ENCODE data around the gene SLC27A6.
"Not testable (repeated sequence)": the region's sequence is repeated elsewhere in the genome, so short reads cannot be mapped to it uniquely, and the experiment has no call there.

Gene SLC27A6

GRCh38 chr5:128965011-128965637 is at the start of gene SLC27A6:
SLC27A6 (plus strand) TSS chr5:128965488; CDS start chr5:128966138, 650 bp downstream.
- no peak for DNase-seq (ENCODE audit: extremely low read depth in 1 of 2, low read depth in 1 of 2)

- no peak for DNase-seq (ENCODE audit: extremely low read depth in 1 of 2, low read depth in 1 of 2)
Observed at GRCh38 chr5:128919542-128919941, 45.7 kb upstream of the SLC27A6 start.

- no peak for DNase-seq (ENCODE audit: extremely low read depth in 1 of 2, low read depth in 1 of 2)
Observed at GRCh38 chr5:128920345-128921215, 44.7 kb upstream of the SLC27A6 start.

GRCh38 chr5:128924299-128924698 is 41.0 kb upstream of the SLC27A6 start:
- DNase-seq (ENCODE audit: extremely low read depth in 1 of 2, low read depth in 1 of 2), result no peak

GRCh38 chr5:128925973-128926372 is 39.3 kb upstream of the SLC27A6 start:
- no peak for DNase-seq (ENCODE audit: extremely low read depth in 1 of 2, low read depth in 1 of 2)

GRCh38 chr5:128927644-128928043 is 37.6 kb upstream of the SLC27A6 start:
- DNase-seq (ENCODE audit: extremely low read depth in 1 of 2, low read depth in 1 of 2), result no peak

- DNase-seq (ENCODE audit: extremely low read depth in 1 of 2, low read depth in 1 of 2), result not testable (repeated sequence)
Observed at GRCh38 chr5:128932232-128932631, 33.1 kb upstream of the SLC27A6 start.

GRCh38 chr5:128943100-128943499 is 22.2 kb upstream of the SLC27A6 start:
- DNase-seq (ENCODE audit: extremely low read depth in 1 of 2, low read depth in 1 of 2), result not testable (repeated sequence)

GRCh38 chr5:128949847-128950546 is 15.3 kb upstream of the SLC27A6 start:
- DNase-seq (ENCODE audit: extremely low read depth in 1 of 2, low read depth in 1 of 2), result no peak

- DNase-seq (ENCODE audit: extremely low read depth in 1 of 2, low read depth in 1 of 2), result not testable (repeated sequence)
Observed at GRCh38 chr5:128951301-128951700, 14.0 kb upstream of the SLC27A6 start.

- no peak for DNase-seq (ENCODE audit: extremely low read depth in 1 of 2, low read depth in 1 of 2)
Observed at GRCh38 chr5:128956164-128956563, 9.1 kb upstream of the SLC27A6 start.

- DNase-seq (ENCODE audit: extremely low read depth in 1 of 2, low read depth in 1 of 2), result no peak
Observed at GRCh38 chr5:128962211-128962610, 3.1 kb upstream of the SLC27A6 start.

GRCh38 chr5:128965638-128966302 is 482 bp downstream of the SLC27A6 start:
- no peak for DNase-seq (ENCODE audit: extremely low read depth in 1 of 2, low read depth in 1 of 2)

- DNase-seq (ENCODE audit: extremely low read depth in 1 of 2, low read depth in 1 of 2), result no peak
Observed at GRCh38 chr5:128966375-128966774, 1.1 kb downstream of the SLC27A6 start.

GRCh38 chr5:128966846-128967245 is 1.6 kb downstream of the SLC27A6 start:
- DNase-seq (ENCODE audit: extremely low read depth in 1 of 2, low read depth in 1 of 2), result no peak

GRCh38 chr5:128973244-128973643 is 8.0 kb downstream of the SLC27A6 start:
- DNase-seq (ENCODE audit: extremely low read depth in 1 of 2, low read depth in 1 of 2), result no peak

GRCh38 chr5:128974567-128974966 is 9.3 kb downstream of the SLC27A6 start:
- DNase-seq (ENCODE audit: extremely low read depth in 1 of 2, low read depth in 1 of 2), result no peak

GRCh38 chr5:128979761-128980160 is 14.5 kb downstream of the SLC27A6 start:
- no peak for DNase-seq (ENCODE audit: extremely low read depth in 1 of 2, low read depth in 1 of 2)

GRCh38 chr5:128980917-128981316 is 15.6 kb downstream of the SLC27A6 start:
- DNase-seq (ENCODE audit: extremely low read depth in 1 of 2, low read depth in 1 of 2), result no peak

- no peak for DNase-seq (ENCODE audit: extremely low read depth in 1 of 2, low read depth in 1 of 2)
Observed at GRCh38 chr5:128984480-128984879, 19.2 kb downstream of the SLC27A6 start.

- no peak for DNase-seq (ENCODE audit: extremely low read depth in 1 of 2, low read depth in 1 of 2)
Observed at GRCh38 chr5:128988476-128988875, 23.2 kb downstream of the SLC27A6 start.

All from stimulated activated CD8-positive, alpha-beta memory T cell treated with anti-CD3 and anti-CD28 coated beads, Interleukin-7, amount 100 ng/mL, for 48 hours (primary cell).